HepG2 (cell line): ENCODE measurements around the gene VARS2. TPM values are rescaled to one million over a fixed set of nuclear protein-coding genes. Genes with fewer than 3 reads are reported as not detected.

ENCODE experiments used
- ATAC-seq: fragments of 200-7000 bp; cut with Tn5 transposase; 3 replicates; pipeline ENCODE4 v1.9.1; 2020; ENCODE audit warnings: mild to moderate bottlenecking, moderate library complexity
- BruUV-seq: library from RNA; stranded (reverse); fragments of 400-500 nt; replicated peaks from 2 replicates; lab custom pipeline; 2021; lab: Mats Ljungman, UMichigan
- CTCF ChIA-PET: fragments of 300-600 bp; formaldehyde crosslinking; extraction: SDS; loops from one replicate; lab custom pipeline; 2021; ENCODE audit warnings: low total read pairs, inconsistent platforms, low intra/inter-chr PET ratio; lab: Yijun Ruan, JAX
- POLR2A ChIA-PET: fragments of 350-600 bp; sonication (Branson Sonifier 250); formaldehyde crosslinking; loops from one replicate; lab custom pipeline; 2020; ENCODE audit warnings: antibody characterized with exemption, inconsistent platforms; lab: Yijun Ruan, JAX
- DNase-seq: peaks from one replicate; pipeline ENCODE4 v3.0.0-alpha.2; 2015; ENCODE audit warnings: low spot score
- FAIRE-seq: peaks from 3 replicates; lab custom pipeline; 2011; peaks lifted over from hg19 to GRCh38; lab: Jason Lieb, UNC
- H2AFZ ChIP-seq: one replicate; pipeline ENCODE4 v1.6.1; 2011; ENCODE audit warnings: low read length, inconsistent platforms
- H3K27ac ChIP-seq: fragments of 300-600 bp; 3 replicates; pipeline ENCODE4 v1.8.0; 2011; ENCODE audit warnings: mixed run types, mild to moderate bottlenecking, mixed read lengths, low read length, inconsistent platforms; ENCODE audit not compliant: insufficient read depth; ENCODE audit errors: extremely low read length
- H3K27me3 ChIP-seq, 2 experiments: fragments of 200-600 bp in 1 of 2; 2 replicates in 1 of 2; 3 replicates in 1 of 2; pipeline versions ENCODE4 v1.6.0 to v1.8.0; 2011; ENCODE audit warnings: low read length in 2 of 2, mild to moderate bottlenecking in 2 of 2, moderate library complexity in 2 of 2, inconsistent platforms in 1 of 2; ENCODE audit not compliant: insufficient read depth in 2 of 2, control insufficient read depth in 1 of 2
- H3K36me3 ChIP-seq, 2 experiments: fragments of 200-600 bp in 1 of 2; replicated peaks in 1 of 2; 2 replicates in 1 of 2; 3 replicates in 1 of 2; pipeline versions ENCODE4 v1.5.1 to v1.8.0; 2011; ENCODE audit warnings: low read length in 2 of 2, inconsistent platforms in 1 of 2; ENCODE audit not compliant: insufficient read depth in 2 of 2, control insufficient read depth in 1 of 2
- H3K4me1 ChIP-seq: 2 replicates; pipeline ENCODE4 v1.5.1; 2012; ENCODE audit warnings: low read length, inconsistent platforms; ENCODE audit not compliant: insufficient read depth
- H3K4me2 ChIP-seq: 2 replicates; pipeline ENCODE4 v1.6.0; 2011; ENCODE audit warnings: low read depth, low read length, inconsistent platforms
- H3K4me3 ChIP-seq, 3 experiments: fragments of 200-600 bp in 1 of 3; sonication (generic), shearing (Covaris generic) in 1 of 3; replicated peaks in 1 of 3; 2 replicates each; pipeline ENCODE4 v1.5.1; 2011 to 2016; ENCODE audit warnings: low read length in 3 of 3, inconsistent platforms in 2 of 3, low read depth in 2 of 3, mild to moderate bottlenecking in 2 of 3, control low read depth in 1 of 3, mixed read lengths in 1 of 3; ENCODE audit not compliant: insufficient read depth in 1 of 3
- H3K79me2 ChIP-seq: one replicate; pipeline ENCODE4 v1.6.1; 2011; ENCODE audit warnings: low read length, inconsistent platforms; ENCODE audit not compliant: insufficient read depth
- H3K9ac ChIP-seq: 2 replicates; pipeline ENCODE4 v1.6.0; 2011; ENCODE audit warnings: mild to moderate bottlenecking, low read depth, low read length, inconsistent platforms; ENCODE audit not compliant: insufficient read depth
- H3K9me3 ChIP-seq: 2 replicates; pipeline ENCODE4 v1.5.1; 2012; ENCODE audit warnings: mild to moderate bottlenecking, low read length
- H4K20me1 ChIP-seq: 2 replicates; pipeline ENCODE4 v1.6.0; 2011; ENCODE audit warnings: inconsistent platforms, mild to moderate bottlenecking, low read length, moderate library complexity; ENCODE audit not compliant: insufficient read depth
- FOXA3 ChIP-seq: IDR thresholded peaks from 2 replicates; pipeline ENCODE4 v1.6.1; 2016; ENCODE audit warnings: missing genetic modification reagents, missing compliant biosample characterization
- HES4 ChIP-seq: sonication (generic); formaldehyde crosslinking; IDR thresholded peaks from 2 replicates; pipeline ENCODE4 v1.9.0; 2021; ENCODE audit warnings: mild to moderate bottlenecking, missing genetic modification reagents, borderline replicate concordance
- PHF20 ChIP-seq: sonication (generic); formaldehyde crosslinking; IDR thresholded peaks from 2 replicates; pipeline ENCODE4 v1.5.0; 2020; ENCODE audit warnings: mild to moderate bottlenecking, missing genetic modification reagents
- PRDM15 ChIP-seq: sonication (generic); formaldehyde crosslinking; IDR thresholded peaks from 2 replicates; pipeline ENCODE4 v1.4.0; 2020; ENCODE audit warnings: missing genetic modification reagents
- PRMT3 ChIP-seq: sonication (generic); formaldehyde crosslinking; IDR thresholded peaks from 2 replicates; pipeline ENCODE4 v1.8.1; 2022; ENCODE audit warnings: low read depth, mild to moderate bottlenecking, moderate library complexity, missing genetic modification reagents, borderline replicate concordance
- SRF ChIP-seq: IDR thresholded peaks from 2 replicates; pipeline ENCODE4 v1.6.1; 2011; ENCODE audit warnings: mild to moderate bottlenecking, low read depth, low read length, moderate library complexity
- TAF15 ChIP-seq: fragments of 200-400 bp; formaldehyde crosslinking; IDR thresholded peaks from one replicate; pipeline ENCODE4 v1.6.1; 2018; ENCODE audit warnings: mild to moderate bottlenecking, low read depth, low read length; ENCODE audit not compliant: poor library complexity, severe bottlenecking
- TFDP2 ChIP-seq: sonication (generic); formaldehyde crosslinking; IDR thresholded peaks from 2 replicates; pipeline ENCODE4 v1.4.0; 2020; ENCODE audit warnings: missing genetic modification reagents
- ZFP62 ChIP-seq: sonication (generic); formaldehyde crosslinking; IDR thresholded peaks from 2 replicates; pipeline ENCODE4 v1.4.0; 2020; ENCODE audit warnings: missing genetic modification reagents
- ZMYM2 ChIP-seq: sonication (generic); formaldehyde crosslinking; IDR thresholded peaks from 2 replicates; pipeline ENCODE4 v1.8.0; 2022; ENCODE audit warnings: mild to moderate bottlenecking, missing genetic modification reagents
- ZNF605 ChIP-seq: sonication (generic); formaldehyde crosslinking; IDR thresholded peaks from 2 replicates; pipeline ENCODE4 v1.8.0; 2022; ENCODE audit warnings: mild to moderate bottlenecking, missing genetic modification reagents
- ZNF850 ChIP-seq: sonication (generic); formaldehyde crosslinking; conservative IDR thresholded peaks from 2 replicates; pipeline ENCODE4 v1.9.0; 2021; ENCODE audit warnings: mild to moderate bottlenecking, missing genetic modification reagents
- ZNF891 ChIP-seq: sonication (generic); formaldehyde crosslinking; IDR thresholded peaks from 2 replicates; pipeline ENCODE4 v1.5.0; 2020; ENCODE audit warnings: mild to moderate bottlenecking, missing genetic modification reagents
- ZSCAN31 ChIP-seq: sonication (generic); formaldehyde crosslinking; IDR thresholded peaks from 2 replicates; pipeline ENCODE4 v1.5.0; 2020; ENCODE audit warnings: low read depth, mild to moderate bottlenecking, missing genetic modification reagents
- WGBS: methylation state at CpG from one replicate; pipeline ENCODE4 v1.1.6; 2017; ENCODE audit warnings: low lambda C conversion rate; 5-methylcytosine and 5-hydroxymethylcytosine counted together
- in situ Hi-C: cut with HindIII; loops from 2 replicates; pipeline ENCODE4 v1.10.0; 2017; ENCODE audit warnings: low pct_unique_long_range_greater_than_20kb; ENCODE audit not compliant: extremely low pct_ligation_motif_present
- intact Hi-C: fragments of 100-400 bp; cut with micrococcal nuclease; formaldehyde crosslinking; loops from one replicate; pipeline ENCODE4 v1.10.0; 2022; ENCODE audit not compliant: unreplicated experiment
- polyA plus RNA-seq, 8 experiments: library from polyadenylated mRNA; depleted of rRNA in 3 of 8; stranded (reverse) in 7 of 8; unstranded in 1 of 8; fragments of >200 nt; fragmentation: Illumina TruSeq in 4 of 8; extraction: Trizol in 4 of 8; gene quantifications; 2 replicates each; pipeline versions ENCODE4 v1.2.1 to v1.2.3, GENCODE V29; 2011 to 2016; ENCODE audit warnings: low read depth in 4 of 8, missing spikeins in 1 of 8, mixed read lengths in 1 of 8; ENCODE audit not compliant: insufficient read depth in 1 of 8
- total RNA-seq, 5 experiments: library from RNA; depleted of rRNA; stranded (reverse); fragments of >200 nt; fragmentation: Illumina TruSeq; extraction: Trizol; gene quantifications; 2 replicates each; pipeline ENCODE4 v1.2.3, GENCODE V29; 2016; ENCODE audit warnings: low read depth in 1 of 5

VARS2 gene
- total and polyA plus RNA-seq, 2 of the 13 experiments (the other 11 are each of a cell fraction or from before 2014, with no cell fraction given), result 61.8 to 71.8 TPM

- BruUV-seq, result no TSS peak
- no peak overlapping the region for H3K4me2 ChIP-seq
- no peak for DNase-seq
- H4K20me1 ChIP-seq, result no peaks in the 10 kb centered on the region
- intact Hi-C loops (no loop called here), in situ Hi-C loops (no loop called here)
- ChIA-PET POLR2A (no interaction called here), CTCF (no interaction called here)
- no peak overlapping the region for H3K4me3 ChIP-seq
- H3K27ac ChIP-seq, result no peak overlapping the region
- no peak for FAIRE-seq
- no peaks in the 10 kb centered on the region for H3K36me3 ChIP-seq
- ATAC-seq, result no peak
- no peaks in the 10 kb centered on the region for H3K9me3 ChIP-seq
- H2AFZ ChIP-seq, result no peak overlapping the region
- peaks cover 0 to 20% of the 10 kb centered on the region in 2 experiments; a peak in 4 of 5 replicates for H3K27me3 ChIP-seq
- 28% methylated on average over 5 of the region's 5 CpGs for WGBS
- H3K9ac ChIP-seq, result no peak overlapping the region
- H3K79me2 ChIP-seq, result no peaks in the 10 kb centered on the region
- TF ChIP-seq PRDM15 (CRISPR knock-in tag) (no peak), ZMYM2 (CRISPR knock-in tag) (no peak), PRMT3 (CRISPR knock-in tag) (no peak), ZNF850 (CRISPR knock-in tag) (no peak), HES4 (CRISPR knock-in tag) (no peak), SRF (no peak), ZNF605 (CRISPR knock-in tag) (no peak), TAF15 (no peak), ZFP62 (CRISPR knock-in tag) (no peak), ZSCAN31 (CRISPR knock-in tag) (no peak), FOXA3 (no peak), TFDP2 (no peak), ZNF891 (CRISPR knock-in tag) (no peak), PHF20 (CRISPR knock-in tag) (no peak)
- H3K4me1 ChIP-seq, result peaks cover 13% of the 10 kb centered on the region
These were observed 31.2 kb downstream of the VARS2 start for GRCh38 chr6:30945281-30945680.
